Breast epithelium (tissue), 4 donors: ENCODE data around the gene ZNF175. TPM values are rescaled to one million over a fixed set of nuclear protein-coding genes. Genes with fewer than 3 reads are reported as not detected.

Source experiments
- DNase-seq, 2 donors: peaks; one replicate each; pipeline ENCODE4 v3.0.0-alpha.2; 2019; ENCODE audit warnings: low spot score in 2 of 2
- H3K27ac ChIP-seq, 2 donors: fragments of 200-600 bp; sonication (generic) in 1 of 2; one replicate each; pipeline ENCODE4 v1.5.1; 2016 to 2019; ENCODE audit warnings: mild to moderate bottlenecking in 1 of 2
- H3K27me3 ChIP-seq, 2 donors: fragments of 200-600 bp; sonication (generic) in 1 of 2; one replicate each; pipeline versions ENCODE4 v1.5.1 to v1.6.0; 2017 to 2019; ENCODE audit warnings: control low read depth in 1 of 2, mild to moderate bottlenecking in 1 of 2
- H3K36me3 ChIP-seq: fragments of 200-600 bp; one replicate; pipeline ENCODE4 v1.5.1; 2019
- H3K4me1 ChIP-seq, 2 donors: fragments of 200-600 bp; sonication (generic); one replicate each; pipeline ENCODE4 v1.5.1; 2016 to 2019; ENCODE audit warnings: control low read depth in 1 of 2
- H3K4me3 ChIP-seq, 3 donors: fragments of 200-600 bp; sonication (generic); 1 replicate in 2 of 3; 2 replicates in 1 of 3; pipeline ENCODE4 v1.5.1; 2016 to 2019; ENCODE audit warnings: mild to moderate bottlenecking in 3 of 3, moderate library complexity in 2 of 3
- H3K9me3 ChIP-seq, 2 donors: fragments of 200-600 bp; sonication (generic) in 1 of 2; one replicate each; pipeline ENCODE4 v1.5.1; 2016 to 2019; ENCODE audit warnings: control low read depth in 1 of 2
- CTCF ChIP-seq, 3 donors: fragments of 450-650 bp; IDR thresholded peaks; one replicate each; pipeline ENCODE4 v1.5.1; 2016 to 2017; ENCODE audit warnings: antibody characterized with exemption in 3 of 3, mild to moderate bottlenecking in 3 of 3, moderate library complexity in 3 of 3
- POLR2A ChIP-seq: fragments of 450-650 bp; IDR thresholded peaks from one replicate; pipeline ENCODE4 v1.6.1; 2016; ENCODE audit warnings: antibody characterized with exemption, mild to moderate bottlenecking, moderate library complexity
- POLR2AphosphoS5 ChIP-seq, 3 donors: sonication (generic); formaldehyde crosslinking; IDR thresholded peaks; one replicate each; pipeline ENCODE4 v1.6.1; 2017; ENCODE audit warnings: antibody characterized with exemption in 3 of 3
- intact Hi-C: fragments of 100-400 bp; cut with DNase I; formaldehyde crosslinking; loops from one replicate; pipeline ENCODE4 v1.15.1; 2023; ENCODE audit warnings: low total_unique reads
- total RNA-seq, 3 donors: library from RNA; depleted of rRNA; stranded (reverse); fragments of >200 nt; gene quantifications; one replicate each; pipeline ENCODE4 v1.1.0, GENCODE V29; 2016

ZNF175 gene
- total RNA-seq, 3 donors from 2014 or later = 4.3 to 12.1 (median 8.9) TPM

GRCh38 chr19:51639916-51640315 lies 68.8 kb downstream of the ZNF175 start:
- TF ChIP-seq POLR2A = no peak
- TF ChIP-seq CTCF (IDR thresholded peaks at IDR 0.05) = no peak
- no peak for TF ChIP-seq POLR2AphosphoS5 (IDR thresholded peaks at IDR 0.05)
- no peak overlapping the region for H3K4me3 ChIP-seq
- no peaks in the 10 kb centered on the region for H3K9me3 ChIP-seq
- intact Hi-C loops = no loop called here
- no peak for DNase-seq
- no peak overlapping the region for H3K27ac ChIP-seq
- H3K27me3 ChIP-seq = no peaks in the 10 kb centered on the region
- H3K4me1 ChIP-seq = no peaks in the 10 kb centered on the region
- H3K36me3 ChIP-seq = no peaks in the 10 kb centered on the region

GRCh38 chr19:51640386-51640785 lies 69.3 kb downstream of the ZNF175 start:
- no peak overlapping the region for H3K27ac ChIP-seq
- no peaks in the 10 kb centered on the region for H3K9me3 ChIP-seq
- no peaks in the 10 kb centered on the region for H3K4me1 ChIP-seq
- H3K4me3 ChIP-seq = no peak overlapping the region
- intact Hi-C loops = no loop called here
- no peaks in the 10 kb centered on the region for H3K36me3 ChIP-seq
- H3K27me3 ChIP-seq = no peaks in the 10 kb centered on the region
- DNase-seq = no peak
- TF ChIP-seq POLR2AphosphoS5 (IDR thresholded peaks at IDR 0.05) = no peak
- no peak for TF ChIP-seq POLR2A
- TF ChIP-seq CTCF (IDR thresholded peaks at IDR 0.05) = no peak

GRCh38 chr19:51641648-51642047 lies 70.6 kb downstream of the ZNF175 start:
- no peak for DNase-seq
- TF ChIP-seq POLR2AphosphoS5 (IDR thresholded peaks at IDR 0.05) (no peak), CTCF (IDR thresholded peaks at IDR 0.05) (no peak), POLR2A (no peak)
- no peaks in the 10 kb centered on the region for H3K36me3 ChIP-seq
- H3K4me1 ChIP-seq = no peaks in the 10 kb centered on the region
- no peak overlapping the region for H3K27ac ChIP-seq
- no peaks in the 10 kb centered on the region for H3K9me3 ChIP-seq
- H3K4me3 ChIP-seq = no peak overlapping the region
- H3K27me3 ChIP-seq = no peaks in the 10 kb centered on the region
- intact Hi-C loops = no loop called here

Other genes with a start within 250 kb of the ZNF175 start
- 1 to 10 TPM; 1.3 to 1.8 (median 1.8) TPM for gene VSIG10L, start 229.1 kb upstream of the ZNF175 start, total RNA-seq
- gene ETFB, start 204.9 kb upstream of the ZNF175 start, total RNA-seq = 100 to 1,000 TPM in 1 of 3 donors, 10 to 100 TPM in 2; 60.7 to 214 (median 88.5) TPM
- gene CLDND2, start 202.3 kb upstream of the ZNF175 start, total RNA-seq = not detected
- 1 to 10 TPM in 1 of 3 donors, not detected in 2; 2.1 TPM for gene NKG7, start 198.6 kb upstream of the ZNF175 start, total RNA-seq
- gene LIM2, start 183.3 kb upstream of the ZNF175 start, total RNA-seq = not detected
- gene C19orf84, start 180.7 kb upstream of the ZNF175 start, total RNA-seq = not detected
- 10 to 100 TPM in 2 of 3 donors, 1 to 10 TPM in 1; 1.8 to 17.0 (median 10.2) TPM for gene SIGLEC10, start 153.6 kb upstream of the ZNF175 start, total RNA-seq
- 1 to 10 TPM in 2 of 3 donors, under 1 TPM in 1; 0.80 to 8.6 (median 2.3) TPM for gene SIGLEC8, start 112.8 kb upstream of the ZNF175 start, total RNA-seq
- gene CEACAM18, start 92.7 kb upstream of the ZNF175 start, total RNA-seq = not detected
- gene SIGLEC12, start 69.5 kb upstream of the ZNF175 start, total RNA-seq = 1 to 10 TPM in 1 of 3 donors, not detected in 2; 1.8 TPM
- gene SIGLEC6, start 39.6 kb upstream of the ZNF175 start, total RNA-seq = 1 to 10 TPM in 1 of 3 donors, under 1 TPM in 1, not detected in 1; 0.73 to 4.8 TPM
- 1 to 10 TPM in 2 of 3 donors, not detected in 1; 1.6 to 1.8 TPM for gene SIGLEC5, start 59.1 kb downstream of the ZNF175 start, total RNA-seq
- 1 to 10 TPM in 2 of 3 donors, not detected in 1; 2.0 to 5.9 TPM for gene SIGLEC14, start 75.5 kb downstream of the ZNF175 start, total RNA-seq
- 10 to 100 TPM in 2 of 3 donors, 1 to 10 TPM in 1; 9.1 to 29.3 (median 27.2) TPM for gene SPACA6, start 122.0 kb downstream of the ZNF175 start, total RNA-seq
- 10 to 100 TPM in 1 of 3 donors, 1 to 10 TPM in 1, under 1 TPM in 1; 0.33 to 61.8 (median 4.2) TPM for gene HAS1, start 152.7 kb downstream of the ZNF175 start, total RNA-seq
- gene FPR1, start 180.6 kb downstream of the ZNF175 start, total RNA-seq = 10 to 100 TPM in 2 of 3 donors, 1 to 10 TPM in 1; 6.0 to 14.9 (median 13.1) TPM
- gene FPR2, start 189.9 kb downstream of the ZNF175 start, total RNA-seq = under 1 TPM; 0.15 to 0.98 (median 0.32) TPM
- gene FPR3, start 223.9 kb downstream of the ZNF175 start, total RNA-seq = 10 to 100 TPM in 2 of 3 donors, 1 to 10 TPM in 1; 3.9 to 20.0 (median 12.0) TPM